Fibroblast of mammary gland (primary cell): ENCODE data around the gene NPIPA7.
"Not testable (repeated sequence)": the region's sequence is repeated elsewhere in the genome, so short reads cannot be mapped to it uniquely, and the experiment has no call there.

Experiments used
- DNase-seq: peaks from one replicate; pipeline ENCODE4 v3.0.0-alpha.2; 2010; ENCODE audit warnings: low read depth
- H3K4me3 ChIP-seq: 2 replicates; pipeline ENCODE4 v1.5.1; 2011; ENCODE audit warnings: low read depth, mild to moderate bottlenecking, low read length, moderate library complexity; ENCODE audit not compliant: control insufficient read depth

The NPIPA7 gene

DNA sequence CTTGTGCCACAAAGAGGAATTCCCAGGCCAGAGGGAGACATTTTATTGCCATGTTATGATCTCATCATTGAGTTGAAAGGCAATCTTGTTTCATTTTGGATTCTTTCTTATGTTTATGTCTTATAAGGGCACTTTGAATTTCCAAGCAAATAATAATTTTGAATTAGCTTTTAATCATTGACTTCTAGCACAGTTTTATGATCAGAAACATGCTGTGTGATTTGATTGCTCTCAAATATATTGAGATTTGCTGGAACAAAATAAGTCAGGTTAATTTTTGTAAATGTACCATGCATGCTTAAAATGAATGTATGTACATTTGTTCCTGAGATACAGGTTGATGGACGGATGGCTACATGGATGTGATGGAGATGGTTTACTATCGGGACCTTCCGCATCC lies at the start of gene NPIPA7:
Gene NPIPA7, plus strand, starts transcription at position 301 of the 400 bp plus-strand sequence. CDS start 105 bp downstream, outside the sequence.
- not testable (repeated sequence) for H3K4me3 ChIP-seq, DNase-seq

DNA sequence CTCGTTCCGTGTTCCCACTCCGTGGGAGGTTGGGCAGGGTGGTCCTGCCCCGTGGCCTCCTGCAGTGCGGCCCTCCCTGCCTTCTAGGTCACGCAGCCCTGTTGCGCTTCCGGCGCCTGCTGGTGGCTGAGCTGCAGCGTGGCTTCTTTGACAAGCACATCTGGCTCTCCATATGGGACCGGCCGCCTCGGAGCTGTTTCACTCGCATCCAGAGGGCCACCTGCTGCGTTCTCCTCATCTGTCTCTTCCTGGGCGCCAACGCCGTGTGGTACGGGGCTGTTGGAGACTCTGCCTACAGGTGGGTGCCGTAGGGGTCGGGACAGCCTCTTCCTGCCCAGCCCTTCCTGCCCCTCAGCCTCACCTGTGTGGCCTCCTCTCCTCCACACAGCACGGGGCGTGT lies 47.5 kb upstream of the NPIPA7 start:
- H3K4me3 ChIP-seq, DNase-seq: not testable (repeated sequence)

DNA sequence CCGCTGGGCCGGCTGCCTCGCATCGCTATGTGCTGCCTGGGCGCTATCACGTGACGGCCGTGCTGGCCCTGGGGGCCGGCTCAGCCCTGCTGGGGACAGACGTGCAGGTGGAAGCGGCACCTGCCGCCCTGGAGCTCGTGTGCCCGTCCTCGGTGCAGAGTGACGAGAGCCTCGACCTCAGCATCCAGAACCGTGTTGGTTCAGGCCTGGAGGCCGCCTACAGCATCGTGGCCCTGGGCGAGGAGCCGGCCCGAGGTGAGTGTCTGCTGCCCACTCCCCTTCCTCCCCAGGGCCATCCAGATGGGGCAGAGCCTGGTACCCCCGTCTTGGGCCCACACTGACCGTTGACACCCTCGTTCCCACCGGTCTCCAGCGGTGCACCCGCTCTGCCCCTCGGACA lies 21.4 kb upstream of the NPIPA7 start:
- DNase-seq, H3K4me3 ChIP-seq: not testable (repeated sequence)

DNA sequence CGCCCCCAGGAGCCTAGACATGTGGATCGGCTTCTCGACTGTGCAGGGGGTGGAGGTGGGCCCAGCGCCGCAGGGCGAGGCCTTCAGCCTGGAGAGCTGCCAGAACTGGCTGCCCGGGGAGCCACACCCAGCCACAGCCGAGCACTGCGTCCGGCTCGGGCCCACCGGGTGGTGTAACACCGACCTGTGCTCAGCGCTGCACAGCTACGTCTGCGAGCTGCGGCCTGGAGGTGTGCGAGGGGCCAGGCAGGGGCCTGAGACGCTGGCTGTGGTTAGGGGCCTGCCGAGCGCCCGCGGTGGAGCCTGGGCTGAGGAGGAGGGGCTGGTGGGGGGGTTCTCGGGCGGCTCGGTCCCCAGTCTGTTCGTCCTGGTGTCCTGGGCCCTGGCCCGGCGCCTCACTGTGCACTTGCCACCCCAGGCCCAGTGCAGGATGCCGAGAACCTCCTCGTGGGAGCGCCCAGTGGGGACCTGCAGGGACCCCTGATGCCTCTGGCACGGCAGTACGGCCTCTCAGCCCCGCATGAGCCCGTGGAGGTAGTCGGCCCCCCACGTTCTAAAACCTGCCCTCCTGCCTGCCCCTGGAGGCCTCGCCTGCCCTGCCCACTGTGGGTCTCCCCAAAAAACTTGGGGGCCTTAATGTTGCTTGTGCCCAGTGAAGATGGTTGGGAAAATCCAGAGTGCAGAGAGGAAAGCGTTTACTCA lies 20.2 kb upstream of the NPIPA7 start:
- not testable (repeated sequence) for H3K4me3 ChIP-seq, DNase-seq

GRCh38 chr16:16363595-16363994 lies 15.3 kb upstream of the NPIPA7 start:
- DNase-seq, H3K4me3 ChIP-seq: not testable (repeated sequence)

- not testable (repeated sequence) for DNase-seq, H3K4me3 ChIP-seq
These were observed 14.8 kb upstream of the NPIPA7 start for GRCh38 chr16:16364100-16364499.

GRCh38 chr16:16364701-16365100 lies 14.2 kb upstream of the NPIPA7 start:
- DNase-seq, H3K4me3 ChIP-seq: not testable (repeated sequence)

- H3K4me3 ChIP-seq, DNase-seq: not testable (repeated sequence)
These were observed 13.6 kb upstream of the NPIPA7 start for GRCh38 chr16:16365319-16365718.

DNA sequence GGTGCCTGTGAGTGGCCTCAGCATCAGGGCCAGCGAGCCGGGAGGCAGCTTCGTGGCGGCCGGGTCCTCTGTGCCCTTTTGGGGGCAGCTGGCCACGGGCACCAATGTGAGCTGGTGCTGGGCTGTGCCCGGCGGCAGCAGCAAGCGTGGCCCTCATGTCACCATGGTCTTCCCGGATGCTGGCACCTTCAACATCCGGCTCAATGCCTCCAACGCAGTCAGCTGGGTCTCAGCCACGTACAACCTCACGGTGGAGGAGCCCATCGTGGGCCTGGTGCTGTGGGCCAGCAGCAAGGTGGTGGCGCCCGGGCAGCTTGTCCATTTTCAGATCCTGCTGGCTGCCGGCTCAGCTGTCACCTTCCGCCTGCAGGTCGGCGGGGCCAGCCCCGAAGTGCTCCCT lies 13.1 kb upstream of the NPIPA7 start:
- not testable (repeated sequence) for H3K4me3 ChIP-seq, DNase-seq

GRCh38 chr16:16366552-16367284 lies 12.2 kb upstream of the NPIPA7 start:
- not testable (repeated sequence) for DNase-seq, H3K4me3 ChIP-seq

DNA sequence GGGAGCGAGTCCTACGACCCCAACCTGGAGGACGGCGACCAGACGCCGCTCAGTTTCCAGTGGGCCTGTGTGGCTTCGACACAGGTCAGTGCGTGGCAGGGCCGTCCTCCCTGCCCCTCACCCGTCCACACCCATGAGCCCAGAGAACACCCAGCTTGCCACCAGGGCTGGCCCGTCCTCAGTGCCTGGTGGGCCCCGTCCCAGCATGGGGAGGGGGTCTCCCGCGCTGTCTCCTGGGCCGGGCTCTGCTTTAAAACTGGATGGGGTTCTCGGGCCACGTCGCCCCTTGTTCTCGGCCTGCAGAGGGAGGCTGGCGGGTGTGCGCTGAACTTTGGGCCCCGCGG lies 11.7 kb upstream of the NPIPA7 start:
- H3K4me3 ChIP-seq, DNase-seq: not testable (repeated sequence)

- DNase-seq, H3K4me3 ChIP-seq: not testable (repeated sequence)
These were observed 9.7 kb upstream of the NPIPA7 start for GRCh38 chr16:16369081-16369856.

DNA sequence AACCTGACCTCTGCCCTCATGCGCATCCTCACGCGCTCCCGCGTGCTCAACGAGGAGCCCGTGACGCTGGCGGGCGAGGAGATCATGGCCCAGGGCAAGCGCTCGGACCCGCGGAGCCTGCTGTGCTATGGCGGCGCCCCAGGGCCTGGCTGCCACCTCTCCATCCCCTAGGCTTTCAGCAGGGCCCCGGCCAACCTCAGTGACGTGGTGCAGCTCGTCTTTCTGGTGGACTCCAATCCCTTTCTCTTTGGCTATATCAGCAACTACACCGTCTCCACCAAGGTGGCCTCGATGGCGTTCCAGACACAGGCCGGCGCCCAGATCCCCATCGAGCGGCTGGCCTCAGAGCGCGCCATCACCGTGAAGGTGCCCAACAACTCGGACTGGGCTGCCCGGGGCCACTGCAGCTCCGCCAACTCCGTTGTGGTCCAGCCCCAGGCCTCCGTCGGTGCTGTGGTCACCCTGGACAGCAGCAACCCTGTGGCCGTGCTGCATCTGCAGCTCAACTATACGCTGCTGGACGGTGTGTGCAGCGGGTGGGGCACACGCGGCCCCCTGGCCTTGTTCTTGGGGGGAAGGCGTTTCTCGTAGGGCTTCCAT lies 7.7 kb upstream of the NPIPA7 start:
- not testable (repeated sequence) for H3K4me3 ChIP-seq, DNase-seq

- not testable (repeated sequence) for DNase-seq, H3K4me3 ChIP-seq
These were observed 4.7 kb upstream of the NPIPA7 start for GRCh38 chr16:16374192-16374591.

DNA sequence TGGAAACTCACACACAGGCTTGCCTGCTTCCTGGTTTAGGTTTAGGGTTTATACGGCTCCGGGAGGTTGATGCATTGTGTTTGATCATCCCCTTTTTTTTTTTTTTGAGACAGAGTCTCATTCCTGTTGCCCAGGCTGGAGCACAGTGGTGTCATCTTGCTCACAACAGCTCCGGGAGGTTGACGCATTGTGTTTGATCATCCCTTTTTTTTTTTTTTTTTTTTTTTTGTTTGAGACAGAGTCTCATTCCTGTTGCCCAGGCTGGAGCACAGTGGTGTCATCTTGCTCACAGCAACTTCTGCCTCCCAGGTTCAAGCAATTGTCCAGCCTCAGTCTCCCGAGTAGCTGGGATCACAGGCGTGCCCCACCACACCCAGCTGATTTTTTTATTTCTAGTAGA lies 20.7 kb downstream of the NPIPA7 start:
- DNase-seq = not testable (repeated sequence)

DNA sequence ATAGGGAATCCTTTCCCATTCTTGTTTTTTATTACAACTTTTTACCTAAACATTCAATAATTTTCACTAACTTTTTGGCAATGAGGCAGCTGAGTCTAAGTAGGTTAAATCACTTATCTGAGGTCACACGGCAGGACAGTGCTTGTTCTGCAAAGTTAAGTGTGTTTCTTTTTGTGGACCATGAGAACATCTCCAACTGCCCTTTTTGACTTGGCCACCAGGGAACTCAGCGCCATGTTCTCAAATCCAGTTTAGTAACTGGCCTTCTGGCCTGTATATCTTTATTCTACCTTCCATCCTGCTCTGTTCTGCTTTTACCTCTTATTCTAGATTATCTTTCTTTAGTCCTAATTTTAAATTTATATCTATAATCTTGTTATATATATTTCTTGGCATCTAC lies 23.4 kb downstream of the NPIPA7 start:
- not testable (repeated sequence) for H3K4me3 ChIP-seq, DNase-seq

More for the DNA sequence above, 20.7 kb downstream of the NPIPA7 start:
- not testable (repeated sequence) for H3K4me3 ChIP-seq

GRCh38 chr16:16404283-16404682 lies 25.3 kb downstream of the NPIPA7 start:
- DNase-seq, H3K4me3 ChIP-seq: not testable (repeated sequence)

GRCh38 chr16:16405421-16405820 lies 26.5 kb downstream of the NPIPA7 start:
- H3K4me3 ChIP-seq, DNase-seq: not testable (repeated sequence)

DNA sequence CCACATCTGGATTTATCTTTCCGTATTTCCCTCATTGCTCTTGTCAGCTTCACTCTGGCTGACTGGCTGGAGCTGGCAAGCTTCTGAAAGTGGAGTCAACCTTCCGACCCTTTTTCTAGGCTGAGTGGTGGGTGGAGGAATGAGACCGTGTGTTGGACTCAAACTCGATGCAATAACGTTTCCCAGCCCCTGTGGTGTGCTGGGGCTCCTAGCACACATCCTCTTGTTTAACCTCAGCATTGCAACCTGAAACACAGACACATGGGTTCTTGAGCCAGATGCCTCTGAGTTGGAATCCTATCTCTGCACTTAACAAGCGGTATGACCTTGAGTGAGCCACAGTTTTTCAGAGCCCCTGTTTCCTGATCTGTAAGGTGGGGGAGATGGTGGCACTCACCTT lies 29.5 kb downstream of the NPIPA7 start:
- DNase-seq, H3K4me3 ChIP-seq: not testable (repeated sequence)
